ENCODE measurements around the gene TSNAXIP1.
A peak's percentile ranks its signal among the peaks of the same experiment; 100 is the strongest.
"Not testable (repeated sequence)": the region's sequence is repeated elsewhere in the genome, so short reads cannot be mapped to it uniquely, and the experiment has no call there.

Gene TSNAXIP1

GRCh38 chr16:67862623-67863583 lies 56.2 kb downstream of the TSNAXIP1 start:
- no peak for DNase-seq (ENCODE audit: low spot score)

- not testable (repeated sequence) for DNase-seq (ENCODE audit: low spot score)
These were observed 57.4 kb downstream of the TSNAXIP1 start for GRCh38 chr16:67864044-67864443.

- no peak for DNase-seq (ENCODE audit: low spot score)
These were observed 57.9 kb downstream of the TSNAXIP1 start for GRCh38 chr16:67864594-67864993.

GRCh38 chr16:67865318-67865717 lies 58.6 kb downstream of the TSNAXIP1 start:
- DNase-seq (ENCODE audit: low spot score): no peak

- DNase-seq (ENCODE audit: low spot score): no peak
These were observed 61.6 kb downstream of the TSNAXIP1 start for GRCh38 chr16:67868290-67868689.

- DNase-seq (ENCODE audit: low spot score): no peak
These were observed 63.0 kb downstream of the TSNAXIP1 start for GRCh38 chr16:67869653-67870052.

- no peak for DNase-seq (ENCODE audit: low spot score)
These were observed 64.6 kb downstream of the TSNAXIP1 start for GRCh38 chr16:67871256-67871655.

- DNase-seq (ENCODE audit: low spot score): no peak
These were observed 65.5 kb downstream of the TSNAXIP1 start for GRCh38 chr16:67872131-67872630.

GRCh38 chr16:67872631-67873434 lies 66.1 kb downstream of the TSNAXIP1 start, which contains the start of gene EDC4:
Gene EDC4 (plus strand): TSS chr16:67873052. CDS start chr16:67873262, 210 bp downstream.
- peak; percentile 88 for DNase-seq (ENCODE audit: low spot score)

- no peak for DNase-seq (ENCODE audit: low spot score)
These were observed 67.0 kb downstream of the TSNAXIP1 start for GRCh38 chr16:67873435-67874370.

GRCh38 chr16:67874372-67874771 lies 67.7 kb downstream of the TSNAXIP1 start:
- no peak for DNase-seq (ENCODE audit: low spot score)

GRCh38 chr16:67877064-67877463 lies 70.4 kb downstream of the TSNAXIP1 start:
- DNase-seq (ENCODE audit: low spot score): no peak

Measured in CD4-positive, alpha-beta T cell treated with Interleukin-2 at 100 ng/mL for 4 hours (primary cell).